Naive B cell (primary cell): ENCODE data around the gene GALNT7. TPM values are rescaled to one million over a fixed set of nuclear protein-coding genes. Genes with fewer than 3 reads are reported as not detected.
A peak's percentile ranks its signal among the peaks of the same experiment; 100 is the strongest.
"Not testable (repeated sequence)": the region's sequence is repeated elsewhere in the genome, so short reads cannot be mapped to it uniquely, and the experiment has no call there.

Experiments
- ATAC-seq, 2 donors: fragments of 150-1000 bp; cut with Tn5 transposase; 2 replicates each; pipeline ENCODE4 v1.10.0; 2021; ENCODE audit warnings: low read depth in 2 of 2, mild to moderate bottlenecking in 2 of 2, moderate library complexity in 2 of 2
- DNase-seq: peaks from one replicate; pipeline ENCODE4 v3.0.0; 2022
- H3K27ac Mint-ChIP-seq, 6 donors: one replicate each; pipeline ENCODE4 v1.8.0; 2020 to 2022; ENCODE audit warnings: mild to moderate bottlenecking in 6 of 6, mixed read lengths in 6 of 6, moderate library complexity in 5 of 6, inconsistent platforms in 2 of 6
- H3K27me3 Mint-ChIP-seq, 3 donors: one replicate each; pipeline ENCODE4 v1.8.0; 2021 to 2022; ENCODE audit warnings: mixed read lengths in 3 of 3, mild to moderate bottlenecking in 1 of 3
- H3K36me3 Mint-ChIP-seq, 2 donors: one replicate each; pipeline ENCODE4 v1.8.0; 2020 to 2022; ENCODE audit warnings: mixed read lengths in 2 of 2, inconsistent platforms in 1 of 2, mild to moderate bottlenecking in 1 of 2
- H3K4me1 Mint-ChIP-seq, 3 donors: one replicate each; pipeline ENCODE4 v1.8.0; 2020 to 2022; ENCODE audit warnings: mixed read lengths in 3 of 3, inconsistent platforms in 1 of 3, mild to moderate bottlenecking in 1 of 3, moderate library complexity in 1 of 3
- H3K4me3 Mint-ChIP-seq, 8 donors: one replicate each; pipeline ENCODE4 v1.8.0; 2020 to 2022; ENCODE audit warnings: mild to moderate bottlenecking in 8 of 8, mixed read lengths in 8 of 8, moderate library complexity in 8 of 8, inconsistent platforms in 2 of 8
- H3K9me3 Mint-ChIP-seq, 7 donors: one replicate each; pipeline ENCODE4 v1.8.0; 2020 to 2022; ENCODE audit warnings: mixed read lengths in 7 of 7, mild to moderate bottlenecking in 5 of 7, inconsistent platforms in 2 of 7, moderate library complexity in 1 of 7
- polyA plus RNA-seq, 6 donors: library from polyadenylated mRNA; unstranded; fragments of 300-500 nt; fragmentation: Illumina TruSeq; gene quantifications; one replicate each; pipeline ENCODE4 v1.2.3, GENCODE V29; 2021; ENCODE audit warnings: low read depth in 6 of 6

GALNT7 gene
- polyA plus RNA-seq, 6 donors from 2014 or later, result 2.8 to 12.6 (median 11.9) TPM

DNA sequence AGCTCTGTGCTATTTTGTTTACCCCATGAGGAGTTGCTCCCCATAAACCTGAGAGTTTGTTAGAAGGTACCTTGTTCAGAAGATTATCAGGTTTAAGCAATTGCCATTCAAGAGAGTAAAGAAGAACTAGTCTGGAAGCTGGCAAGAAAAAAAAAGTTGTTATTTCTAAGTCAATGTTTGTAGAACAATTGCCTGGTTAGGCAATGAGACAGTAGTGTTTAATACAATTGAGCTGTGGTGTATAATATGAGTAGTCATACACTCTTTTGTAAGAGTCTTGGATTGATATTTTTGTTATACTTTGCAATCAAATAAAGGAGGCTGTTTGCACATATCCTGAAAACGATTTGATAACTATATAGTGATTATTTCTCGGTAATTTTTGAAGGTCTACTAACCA is 44.7 kb downstream of the GALNT7 start:
- Mint-ChIP-seq H3K4me1 (peaks cover 11 to 32% (median 30%) of the 10 kb centered on the region in 3 donors), H3K27ac (peak overlapping the region in 2 of 6 donors; percentile 1 to 54), H3K9me3 (no peaks in the 10 kb centered on the region), H3K4me3 (no peak overlapping the region), H3K27me3 (no peaks in the 10 kb centered on the region), H3K36me3 (peaks cover 0 to 6% of the 10 kb centered on the region in 2 donors)
- DNase-seq, result no peak
- ATAC-seq, result no peak

GRCh38 chr4:173214231-173214630 is 45.6 kb downstream of the GALNT7 start:
- H3K4me3 Mint-ChIP-seq, result no peak overlapping the region
- peaks cover 0 to 1% (median 0%) of the 10 kb centered on the region in 7 donors for H3K9me3 Mint-ChIP-seq
- H3K4me1 Mint-ChIP-seq, result peaks cover 11 to 39% (median 38%) of the 10 kb centered on the region in 3 donors
- H3K27ac Mint-ChIP-seq, result peak overlapping the region in 3 of 6 donors; percentile 19 to 55 (median 30)
- ATAC-seq (no peak), DNase-seq (no peak)
- no peaks in the 10 kb centered on the region for H3K27me3 Mint-ChIP-seq
- peaks cover 0 to 5% of the 10 kb centered on the region in 2 donors for H3K36me3 Mint-ChIP-seq

GRCh38 chr4:173214661-173215060 is 46.0 kb downstream of the GALNT7 start:
- Mint-ChIP-seq H3K36me3 (peaks cover 0 to under 1% of the 10 kb centered on the region in 2 donors), H3K9me3 (peaks cover 0 to 2% (median 0%) of the 10 kb centered on the region in 7 donors), H3K4me3 (no peak overlapping the region), H3K27ac (peak overlapping the region in 1 of 6 donors; percentile 55), H3K27me3 (no peaks in the 10 kb centered on the region), H3K4me1 (peaks cover 14 to 38% (median 37%) of the 10 kb centered on the region in 3 donors)
- ATAC-seq (no peak), DNase-seq (no peak)

GRCh38 chr4:173217075-173217474 is 48.5 kb downstream of the GALNT7 start:
- Mint-ChIP-seq H3K27ac (no peak overlapping the region), H3K4me3 (no peak overlapping the region), H3K27me3 (no peaks in the 10 kb centered on the region), H3K4me1 (peaks cover 16 to 47% (median 42%) of the 10 kb centered on the region in 3 donors), H3K9me3 (peaks cover 0 to 3% (median 0%) of the 10 kb centered on the region in 7 donors), H3K36me3 (no peaks in the 10 kb centered on the region)
- ATAC-seq, result no peak
- no peak for DNase-seq

DNA sequence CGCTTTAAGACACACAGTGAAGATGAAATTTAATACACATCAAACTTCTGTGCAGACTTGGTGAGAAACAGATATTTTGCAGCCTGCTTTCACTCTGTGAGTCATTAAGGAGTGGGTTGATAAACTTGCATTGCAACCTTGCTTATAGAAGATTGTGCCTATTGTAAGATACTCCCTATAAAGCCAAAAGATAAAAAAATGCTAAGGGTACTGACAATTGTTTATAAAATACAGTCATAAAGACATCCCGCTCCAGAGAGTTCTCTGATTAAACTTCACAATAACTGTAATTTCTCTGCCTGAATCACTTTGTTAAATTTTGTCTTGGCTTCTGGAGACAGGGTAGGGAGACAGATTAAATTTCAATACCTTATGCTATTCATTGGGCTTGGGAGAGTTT is 49.1 kb downstream of the GALNT7 start:
- Mint-ChIP-seq H3K36me3 (no peaks in the 10 kb centered on the region), H3K27ac (peak overlapping the region in 3 of 6 donors; percentile 17 to 84 (median 20)), H3K27me3 (no peaks in the 10 kb centered on the region), H3K9me3 (peaks cover 0 to 3% (median 0%) of the 10 kb centered on the region in 7 donors), H3K4me1 (peaks cover 16 to 47% (median 42%) of the 10 kb centered on the region in 3 donors), H3K4me3 (no peak overlapping the region)
- DNase-seq (no peak), ATAC-seq (no peak)

GRCh38 chr4:173218411-173219125 is 50.0 kb downstream of the GALNT7 start:
- Mint-ChIP-seq H3K27ac (peak overlapping the region in 1 of 6 donors; percentile 42), H3K4me3 (no peak overlapping the region), H3K27me3 (no peaks in the 10 kb centered on the region), H3K9me3 (peaks cover 0 to 3% (median 0%) of the 10 kb centered on the region in 7 donors), H3K4me1 (peaks cover 16 to 47% (median 41%) of the 10 kb centered on the region in 3 donors), H3K36me3 (no peaks in the 10 kb centered on the region)
- DNase-seq (no peak), ATAC-seq (no peak)

DNA sequence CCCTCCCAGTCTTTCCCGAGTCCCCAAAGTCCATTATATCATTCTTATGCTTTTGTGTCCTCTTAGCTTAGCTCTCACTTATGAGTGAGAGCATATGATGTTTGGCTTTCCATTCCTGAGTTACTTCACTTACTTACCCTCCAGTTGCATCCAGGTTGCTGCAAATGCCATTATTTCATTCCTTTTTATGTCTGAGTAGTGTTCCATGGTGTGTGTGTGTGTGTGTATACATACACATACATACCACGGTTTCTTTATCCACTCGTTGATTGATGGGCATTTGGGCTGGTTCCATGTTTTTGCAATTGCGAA is 50.5 kb downstream of the GALNT7 start:
- not testable (repeated sequence) for H3K36me3 Mint-ChIP-seq, H3K9me3 Mint-ChIP-seq, ATAC-seq, DNase-seq, H3K27me3 Mint-ChIP-seq, H3K4me3 Mint-ChIP-seq
- H3K27ac Mint-ChIP-seq, result peak overlapping the region in 2 of 6 donors; percentile 5 to 86
- peaks cover 16 to 50% (median 40%) of the 10 kb centered on the region in 3 donors for H3K4me1 Mint-ChIP-seq

DNA sequence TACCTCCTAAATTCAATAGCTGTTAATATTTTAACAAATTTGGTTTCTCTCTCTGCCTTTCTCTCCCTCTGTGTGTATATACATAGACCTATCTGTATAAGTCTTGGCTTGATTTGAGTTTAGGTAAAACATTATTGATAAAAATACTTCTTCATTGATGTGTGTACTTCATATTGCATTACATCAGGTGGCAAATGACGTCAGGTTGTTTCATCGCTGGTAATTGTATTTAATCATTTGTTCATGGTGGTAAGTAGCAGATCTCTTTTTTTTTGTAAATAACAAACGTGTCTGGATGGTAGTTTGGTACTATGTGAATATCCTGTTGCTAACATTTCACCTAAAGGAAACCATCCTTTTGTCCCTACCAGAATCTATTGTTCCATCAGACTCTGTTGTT is 55.1 kb downstream of the GALNT7 start:
- H3K4me1 Mint-ChIP-seq, result peaks cover 13 to 41% (median 17%) of the 10 kb centered on the region in 3 donors
- no peak overlapping the region for H3K27ac Mint-ChIP-seq
- DNase-seq (no peak), ATAC-seq (no peak)
- peaks cover 0 to 3% (median 0%) of the 10 kb centered on the region in 7 donors for H3K9me3 Mint-ChIP-seq
- H3K4me3 Mint-ChIP-seq, result no peak overlapping the region
- H3K27me3 Mint-ChIP-seq, result no peaks in the 10 kb centered on the region
- H3K36me3 Mint-ChIP-seq, result no peaks in the 10 kb centered on the region

DNA sequence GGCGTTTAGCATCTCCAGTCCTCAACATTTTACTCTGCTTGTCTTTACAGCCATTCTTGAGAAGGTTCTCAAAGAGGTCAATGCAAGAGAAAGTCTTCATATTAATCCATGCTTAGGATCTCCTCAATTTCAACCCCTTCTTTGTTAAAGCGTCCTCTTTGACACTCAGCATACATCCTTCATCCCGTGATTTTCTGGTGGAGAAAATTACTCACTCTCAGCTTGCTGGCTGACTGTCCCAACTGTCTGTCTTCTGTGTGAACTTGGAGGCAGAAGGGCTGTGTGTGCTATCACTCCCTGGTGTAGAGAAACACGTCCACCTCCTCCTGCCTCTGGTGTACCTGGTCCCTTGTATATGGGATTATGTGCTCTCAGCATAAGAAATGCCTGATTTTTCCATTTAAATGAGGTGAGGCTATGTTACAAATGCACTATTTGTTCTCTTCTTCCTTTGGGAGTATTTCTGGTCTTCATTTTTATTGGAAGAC is 57.8 kb downstream of the GALNT7 start:
- Mint-ChIP-seq H3K27me3 (no peaks in the 10 kb centered on the region), H3K27ac (no peak overlapping the region), H3K4me1 (peaks cover under 1 to 32% (median 7%) of the 10 kb centered on the region in 3 donors), H3K36me3 (no peaks in the 10 kb centered on the region), H3K9me3 (no peaks in the 10 kb centered on the region), H3K4me3 (no peak overlapping the region)
- DNase-seq (no peak), ATAC-seq (no peak)

DNA sequence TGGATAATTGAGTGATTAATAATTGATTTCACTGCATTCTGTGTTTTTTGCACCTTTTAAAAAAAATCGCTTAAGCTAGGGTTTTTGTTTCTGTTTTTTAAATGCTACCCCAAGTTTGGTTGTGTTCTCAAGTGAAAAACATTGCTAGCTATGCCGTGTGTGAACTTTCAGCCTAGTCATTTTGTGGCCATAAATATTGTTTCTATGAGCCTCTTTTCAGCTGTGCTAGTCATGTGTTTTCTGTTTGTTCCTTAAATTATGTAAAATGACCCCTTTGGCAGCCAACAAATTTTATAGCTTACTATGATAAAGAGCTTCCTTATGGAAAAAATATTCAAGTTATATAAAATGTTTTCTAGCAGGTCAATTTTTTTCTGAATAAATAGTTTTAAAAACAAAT is 59.1 kb downstream of the GALNT7 start:
- Mint-ChIP-seq H3K27me3 (no peaks in the 10 kb centered on the region), H3K36me3 (no peaks in the 10 kb centered on the region), H3K9me3 (no peaks in the 10 kb centered on the region), H3K4me3 (no peak overlapping the region), H3K4me1 (peaks cover 7 to 39% (median 13%) of the 10 kb centered on the region in 3 donors), H3K27ac (no peak overlapping the region)
- ATAC-seq (no peak), DNase-seq (no peak)

GRCh38 chr4:173230062-173230461 is 61.5 kb downstream of the GALNT7 start:
- ATAC-seq, result no peak
- H3K27me3 Mint-ChIP-seq, result no peaks in the 10 kb centered on the region

DNA sequence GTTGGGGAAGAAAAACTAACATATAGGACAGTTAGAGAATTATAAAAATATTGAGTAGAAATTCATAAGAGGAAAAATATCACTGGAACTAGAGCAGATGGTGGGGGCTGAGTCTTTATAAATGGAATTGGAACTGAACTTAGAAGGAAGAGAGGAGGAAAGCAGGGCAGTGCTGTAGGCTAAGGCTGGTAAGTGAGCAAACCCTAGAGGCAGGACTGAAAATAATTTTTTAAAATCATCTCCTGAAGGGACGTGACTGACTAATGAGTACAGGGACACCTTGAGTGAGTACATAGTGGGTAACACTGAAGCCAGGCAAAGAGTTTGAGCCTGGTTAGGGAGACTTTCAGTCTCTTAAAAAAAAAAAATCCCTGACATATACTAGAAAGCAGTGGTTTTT is 63.3 kb downstream of the GALNT7 start:
- peaks cover 10 to 28% (median 14%) of the 10 kb centered on the region in 3 donors for H3K4me1 Mint-ChIP-seq
- H3K36me3 Mint-ChIP-seq, result peaks cover 0 to 5% of the 10 kb centered on the region in 2 donors
- no peaks in the 10 kb centered on the region for H3K27me3 Mint-ChIP-seq
- DNase-seq, result no peak
- ATAC-seq, result peak; percentile 45 to 55
- no peaks in the 10 kb centered on the region for H3K9me3 Mint-ChIP-seq
- H3K27ac Mint-ChIP-seq, result peak overlapping the region in 3 of 6 donors; percentile 9 to 54 (median 22)
- H3K4me3 Mint-ChIP-seq, result no peak overlapping the region

More at GRCh38 chr4:173230062-173230461, 61.5 kb downstream of the GALNT7 start:
- H3K4me3 Mint-ChIP-seq, result no peak overlapping the region
- peaks cover 7 to 33% (median 13%) of the 10 kb centered on the region in 3 donors for H3K4me1 Mint-ChIP-seq
- no peaks in the 10 kb centered on the region for H3K9me3 Mint-ChIP-seq
- H3K36me3 Mint-ChIP-seq, result no peaks in the 10 kb centered on the region
- DNase-seq, result no peak
- H3K27ac Mint-ChIP-seq, result no peak overlapping the region

GRCh38 chr4:173233857-173234256 is 65.2 kb downstream of the GALNT7 start:
- ATAC-seq, result no peak
- Mint-ChIP-seq H3K27ac (no peak overlapping the region), H3K27me3 (no peaks in the 10 kb centered on the region), H3K9me3 (no peaks in the 10 kb centered on the region), H3K4me3 (no peak overlapping the region), H3K36me3 (peaks cover 0 to 5% of the 10 kb centered on the region in 2 donors), H3K4me1 (peaks cover 14 to 31% (median 14%) of the 10 kb centered on the region in 3 donors)
- DNase-seq, result no peak

DNA sequence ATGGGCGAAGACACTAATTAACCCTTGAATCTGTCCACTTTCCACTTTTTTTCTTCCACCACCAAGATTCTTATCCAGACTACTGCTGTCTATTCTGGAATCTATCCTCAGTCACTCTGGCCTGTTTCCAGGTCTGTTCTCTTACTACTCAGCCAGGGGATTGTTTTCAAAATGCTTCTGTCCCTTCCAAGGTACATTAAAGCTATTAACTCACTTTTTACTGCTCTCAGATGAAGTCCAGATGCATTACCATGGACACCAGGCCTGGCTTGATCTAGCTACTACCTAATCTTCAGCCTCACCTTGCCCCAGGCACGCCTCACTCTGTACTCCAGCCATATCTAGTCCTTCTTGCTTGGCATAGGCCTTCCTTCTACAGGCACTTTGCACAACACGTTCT is 66.4 kb downstream of the GALNT7 start:
- H3K9me3 Mint-ChIP-seq, result no peaks in the 10 kb centered on the region
- H3K4me3 Mint-ChIP-seq, result no peak overlapping the region
- peaks cover 14 to 23% (median 14%) of the 10 kb centered on the region in 3 donors for H3K4me1 Mint-ChIP-seq
- no peaks in the 10 kb centered on the region for H3K27me3 Mint-ChIP-seq
- no peak overlapping the region for H3K27ac Mint-ChIP-seq
- ATAC-seq (no peak), DNase-seq (no peak)
- H3K36me3 Mint-ChIP-seq, result peaks cover 0 to 5% of the 10 kb centered on the region in 2 donors
